MV-4-11 (cell line): ENCODE results near the gene CCIN.
"Not testable (repeated sequence)": the region's sequence is repeated elsewhere in the genome, so short reads cannot be mapped to it uniquely, and the experiment has no call there.

Experiments used
- DNase-seq: peaks from one replicate; lab custom pipeline; 2025; lab: John Stamatoyannopoulos, UW

Gene CCIN

GRCh38 chr9:36169166-36169565, at the start of gene CCIN:
TSS of gene CCIN (plus strand) at chr9:36169388. CDS start at chr9:36169503, 115 bp downstream.
- no peak for DNase-seq

GRCh38 chr9:36119476-36119875, 49.7 kb upstream of the CCIN start:
- DNase-seq = no peak

DNA sequence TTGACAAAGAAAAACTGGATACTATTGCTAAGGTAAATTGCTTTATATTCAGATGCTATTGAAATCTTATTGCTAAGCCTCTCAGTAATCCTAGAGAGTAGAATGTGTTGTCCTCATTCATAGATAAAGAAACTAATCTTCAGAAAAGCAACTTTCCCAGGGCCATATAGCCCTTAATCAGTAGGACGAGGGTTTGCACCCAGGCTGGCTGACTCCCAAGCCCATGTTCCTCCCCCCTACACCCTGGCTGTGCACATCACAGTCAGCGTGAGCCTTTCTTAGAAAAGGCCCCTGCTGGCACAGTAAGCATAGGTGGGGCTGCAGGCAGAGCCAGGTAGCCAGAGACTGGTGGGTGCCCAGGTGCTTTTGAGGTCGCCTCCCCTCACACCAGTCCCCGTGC, 48.5 kb upstream of the CCIN start:
- DNase-seq = no peak

- no peak for DNase-seq
Measured at GRCh38 chr9:36121971-36122370, 47.2 kb upstream of the CCIN start.

DNA sequence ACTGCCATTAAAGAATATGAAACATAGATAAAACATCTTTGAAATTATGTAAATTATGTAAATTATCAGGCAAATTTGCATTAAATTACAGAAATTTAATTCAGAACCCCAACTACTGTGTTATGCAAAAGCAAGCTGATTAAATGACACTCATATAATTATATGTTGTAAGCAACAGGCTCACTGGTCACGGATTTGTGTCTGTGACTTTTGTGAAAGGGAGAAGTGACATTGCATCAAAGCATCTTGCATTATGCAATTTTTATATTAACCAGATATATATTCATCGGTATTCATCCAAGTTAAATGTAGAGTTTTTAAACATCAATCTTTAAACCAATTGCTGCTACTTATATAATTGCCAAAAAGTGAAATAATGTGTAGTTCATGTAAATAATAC, 45.7 kb upstream of the CCIN start:
- no peak for DNase-seq

- no peak for DNase-seq
Measured at GRCh38 chr9:36125062-36125855, 43.9 kb upstream of the CCIN start.

DNA sequence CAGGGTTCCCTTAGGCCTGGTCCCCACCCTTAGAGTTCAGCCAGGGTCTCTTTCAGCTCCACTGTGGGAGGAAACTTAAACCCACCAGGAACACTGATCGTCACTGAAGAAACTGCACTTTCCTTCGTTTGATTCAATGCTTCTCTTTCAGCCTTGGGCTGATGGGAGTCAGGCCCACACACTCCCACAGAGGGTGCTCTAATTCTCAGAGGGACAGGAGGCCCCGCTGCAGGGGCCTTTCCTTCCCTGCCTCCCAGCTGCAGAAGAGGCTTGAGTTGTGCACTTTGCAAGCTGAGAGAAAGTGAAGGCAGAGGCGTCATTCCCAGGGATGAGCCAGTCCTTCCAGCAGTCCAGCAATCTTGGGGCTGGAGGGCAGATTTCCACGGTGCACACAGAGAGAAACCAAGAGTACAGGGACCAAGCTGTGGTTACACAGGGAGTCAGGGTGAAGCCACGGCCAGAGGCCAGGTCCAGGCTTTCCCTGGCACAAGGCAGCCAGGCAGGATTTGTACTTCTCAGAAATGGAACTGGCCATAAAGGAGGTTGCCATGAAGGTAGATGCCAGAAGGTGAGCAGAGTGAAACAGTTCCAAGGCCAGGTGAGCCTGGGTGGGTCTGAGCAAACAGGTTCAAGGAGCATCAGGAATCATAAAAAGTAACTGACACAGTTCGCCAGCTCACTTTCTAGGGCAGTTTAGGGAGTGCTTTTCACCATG, 43.0 kb upstream of the CCIN start:
- DNase-seq = no peak

DNA sequence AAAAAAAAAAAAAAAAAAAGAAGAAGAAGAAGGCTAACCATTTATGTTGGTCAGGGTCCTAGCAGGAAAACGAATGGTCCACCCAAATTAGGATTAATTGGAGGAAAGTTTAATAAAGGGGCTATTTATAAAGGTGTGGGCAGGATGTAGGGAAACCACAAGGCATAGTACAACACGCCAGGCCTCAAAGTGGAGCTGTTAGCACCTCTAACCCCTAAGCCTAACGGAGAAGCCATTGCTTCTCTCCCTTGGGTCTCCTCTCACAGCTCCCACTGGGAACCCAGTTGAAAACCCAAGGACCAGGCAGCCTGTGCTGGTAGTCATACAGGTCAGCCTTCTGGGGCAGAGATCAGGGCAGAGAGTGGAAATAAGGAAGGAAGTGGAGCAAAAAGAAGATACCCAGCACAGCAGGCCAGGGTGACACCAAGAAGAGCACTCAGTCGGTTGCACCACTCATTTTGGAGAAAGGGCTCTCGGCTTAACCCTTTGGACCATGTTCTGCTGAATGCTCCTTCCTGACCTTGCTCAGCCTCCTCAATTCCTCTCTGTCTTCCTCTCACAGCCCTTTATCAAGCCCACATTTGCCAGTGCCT, 41.4 kb upstream of the CCIN start:
- DNase-seq = peak; percentile 75

GRCh38 chr9:36128349-36128748, 40.8 kb upstream of the CCIN start:
- DNase-seq = peak; percentile 58

- DNase-seq = peak; percentile 40
Measured at GRCh38 chr9:36129139-36129538, 40.0 kb upstream of the CCIN start.

DNA sequence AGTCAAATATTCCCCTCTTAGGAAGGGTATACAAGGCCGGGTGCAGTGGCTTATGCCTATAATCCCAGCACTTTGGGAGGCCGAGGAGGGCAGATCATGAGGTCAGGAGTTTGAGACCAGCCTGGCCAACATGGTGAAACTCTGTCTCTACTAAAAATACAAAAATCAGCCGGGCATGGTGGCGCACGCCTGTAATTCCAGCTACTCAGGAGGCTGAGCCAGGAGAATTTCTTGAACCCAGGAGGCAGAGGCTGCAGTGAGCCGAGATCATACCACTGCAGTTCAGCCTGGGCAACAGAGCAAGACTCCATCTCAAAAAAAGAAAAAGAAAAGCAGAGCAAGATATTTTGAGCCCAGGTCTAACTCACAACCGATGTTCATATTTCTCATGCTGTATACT, 37.5 kb upstream of the CCIN start:
- not testable (repeated sequence) for DNase-seq

GRCh38 chr9:36132086-36132485, 37.1 kb upstream of the CCIN start:
- DNase-seq = peak; percentile 22

DNA sequence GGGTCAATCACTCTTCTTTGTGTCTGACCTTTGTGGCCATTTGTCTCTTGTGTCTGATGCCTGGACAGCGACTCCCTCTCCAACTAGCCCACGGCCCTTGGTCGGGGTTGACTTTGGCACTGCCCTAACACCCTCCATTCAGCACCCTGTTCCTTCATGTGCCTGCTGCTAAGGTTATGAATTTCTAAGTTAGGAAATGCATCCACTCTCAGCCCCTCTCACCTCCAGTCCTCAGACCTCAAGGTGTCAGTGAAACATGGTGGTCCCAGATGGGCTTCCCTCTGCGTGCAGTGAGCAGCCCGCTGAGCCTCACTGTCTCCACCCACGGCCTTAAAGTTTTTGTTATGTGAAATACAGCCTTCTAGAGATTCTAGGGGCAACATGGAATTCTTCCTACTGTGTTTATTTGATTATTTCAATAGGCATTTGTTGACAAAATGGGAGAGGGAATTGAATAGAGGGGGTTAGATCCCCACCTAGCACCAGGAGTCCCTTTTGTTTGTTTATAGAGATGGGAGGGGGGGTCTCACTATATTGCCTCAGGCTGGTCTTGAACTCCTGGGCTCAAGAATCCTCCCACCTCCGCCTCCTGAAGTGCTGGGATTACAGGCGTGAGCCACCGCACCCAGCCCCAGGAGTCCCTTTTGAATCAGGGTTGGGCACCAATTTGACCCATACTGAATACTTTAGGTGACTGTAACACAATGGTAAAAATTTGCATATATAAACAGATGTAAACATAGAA, 34.3 kb upstream of the CCIN start:
- no peak for DNase-seq

GRCh38 chr9:36135741-36136271, 33.4 kb upstream of the CCIN start:
- no peak for DNase-seq

DNA sequence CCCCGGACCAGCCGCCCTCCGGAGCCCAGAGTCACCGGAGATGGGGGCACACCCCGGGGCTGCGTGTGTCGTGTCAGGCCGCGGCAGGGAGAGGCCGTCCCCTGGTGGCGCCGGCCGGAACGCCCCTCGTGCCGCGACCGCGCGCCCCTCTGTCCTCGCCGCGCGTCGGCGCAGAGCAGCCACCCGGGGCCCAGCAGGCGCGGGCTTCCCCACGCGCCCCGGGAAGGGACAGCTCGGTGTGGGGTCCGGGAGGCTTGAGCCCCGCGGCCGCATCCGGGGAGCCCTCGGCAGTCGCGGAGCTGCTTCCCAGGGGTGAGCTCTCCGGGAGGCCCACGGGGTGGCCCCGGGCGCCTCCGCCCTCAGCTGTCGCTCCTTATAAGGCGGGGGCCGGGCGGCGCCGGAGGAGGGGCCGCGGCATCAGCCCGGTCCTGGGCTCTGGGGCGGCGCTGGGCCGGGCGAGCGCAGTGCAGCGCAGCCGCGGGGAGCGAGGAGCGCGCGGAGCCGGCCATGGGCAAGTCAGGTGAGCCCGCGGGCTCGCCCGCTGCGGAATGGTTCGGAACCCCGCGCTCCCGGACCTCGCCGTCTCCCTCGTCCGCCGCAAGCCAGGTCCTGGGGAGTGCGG, 32.8 kb upstream of the CCIN start, which contains the start of gene GLIPR2:
TSS of gene GLIPR2 (plus strand) at position 462 of the 622 bp plus-strand sequence. CDS start at position 508, 46 bp downstream.
- peak; percentile 46 for DNase-seq

GRCh38 chr9:36136894-36137391, 32.2 kb upstream of the CCIN start:
- no peak for DNase-seq

GRCh38 chr9:36137392-36138004, 31.7 kb upstream of the CCIN start:
- DNase-seq = no peak

GRCh38 chr9:36138496-36138895, 30.7 kb upstream of the CCIN start:
- DNase-seq = no peak

DNA sequence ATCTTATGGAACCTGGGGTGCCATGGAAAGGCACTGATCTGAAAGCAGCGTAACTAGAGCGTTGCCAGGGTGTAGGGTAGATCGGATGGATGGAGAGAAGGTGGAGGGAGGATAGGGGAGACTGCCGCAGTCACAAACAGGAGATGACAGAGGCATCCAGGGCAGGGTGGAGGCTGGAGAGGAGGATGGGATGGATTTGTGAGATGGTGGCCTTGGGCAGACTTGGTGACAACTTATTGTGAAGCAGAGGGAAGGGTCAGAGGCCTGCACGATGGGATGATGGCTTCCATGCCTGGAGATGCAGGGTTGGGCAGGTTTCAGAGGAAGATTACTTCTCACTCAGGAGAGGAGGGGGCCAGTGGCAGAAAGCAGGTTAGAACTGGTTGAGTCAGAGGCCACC, 30.3 kb upstream of the CCIN start:
- DNase-seq = no peak
